CD4-positive, alpha-beta T cell (primary cell): ENCODE measurements around the gene TSPAN7. TPM values are rescaled to one million over a fixed set of nuclear protein-coding genes. Genes with fewer than 3 reads are reported as not detected.

Source experiments
- ATAC-seq: fragments of 200-7000 bp; cut with Tn5 transposase; one replicate; pipeline ENCODE4 v1.10.0; 2022; ENCODE audit warnings: mild to moderate bottlenecking; ENCODE audit not compliant: poor library complexity
- CTCF ChIA-PET: fragments of 350-600 bp; sonication (Branson Sonifier 250); formaldehyde crosslinking; loops from one replicate; lab custom pipeline; 2021; ENCODE audit warnings: antibody characterized with exemption, inconsistent platforms; lab: Charles Lee
- POLR2A ChIA-PET: fragments of 350-600 bp; sonication (Branson Sonifier 250); formaldehyde crosslinking; loops from one replicate; lab custom pipeline; 2021; ENCODE audit warnings: antibody characterized with exemption, inconsistent platforms; lab: Charles Lee
- DNase-seq, 14 experiments: peaks; one replicate each; pipeline ENCODE4 v3.0.0-alpha.2; 2013 to 2020; ENCODE audit warnings: mixed read lengths in 2 of 14
- H3K27ac ChIP-seq, 2 donors: one replicate each; pipeline versions ENCODE4 v1.5.1 to v1.7.0; 2013; ENCODE audit warnings: low read length in 2 of 2, low read depth in 1 of 2, mild to moderate bottlenecking in 1 of 2
- H3K27me3 ChIP-seq, 2 experiments: 1 replicate in 1 of 2; 2 replicates in 1 of 2; pipeline versions ENCODE4 v1.6.1 to v1.7.0; 2013; ENCODE audit warnings: low read length in 2 of 2, control low read depth in 1 of 2, mild to moderate bottlenecking in 1 of 2, moderate library complexity in 1 of 2; ENCODE audit not compliant: insufficient read depth in 2 of 2, control insufficient read depth in 1 of 2
- H3K36me3 ChIP-seq: one replicate; pipeline ENCODE4 v1.6.1; 2013; ENCODE audit warnings: low read length, control low read depth; ENCODE audit not compliant: insufficient read depth
- H3K4me1 ChIP-seq: one replicate; pipeline ENCODE4 v1.6.1; 2013; ENCODE audit warnings: low read length, control low read depth; ENCODE audit not compliant: insufficient read depth
- H3K4me3 ChIP-seq: one replicate; pipeline ENCODE4 v1.5.1; 2013; ENCODE audit warnings: mild to moderate bottlenecking, low read length, moderate library complexity
- H3K9me3 ChIP-seq, 2 experiments: 1 replicate in 1 of 2; 2 replicates in 1 of 2; pipeline versions ENCODE4 v1.6.1 to v1.7.0; 2013; ENCODE audit warnings: low read length in 2 of 2, mild to moderate bottlenecking in 2 of 2, control low read depth in 1 of 2, moderate library complexity in 1 of 2; ENCODE audit not compliant: control insufficient read depth in 1 of 2, insufficient read depth in 1 of 2
- H3K27ac Mint-ChIP-seq: one replicate; pipeline ENCODE4 v1.8.0; 2020; ENCODE audit warnings: mixed read lengths
- H3K27me3 Mint-ChIP-seq: one replicate; pipeline ENCODE4 v1.8.0; 2021; ENCODE audit warnings: mixed read lengths
- H3K36me3 Mint-ChIP-seq: one replicate; pipeline ENCODE4 v1.8.0; 2021; ENCODE audit warnings: low read depth, mixed read lengths
- H3K4me1 Mint-ChIP-seq: one replicate; pipeline ENCODE4 v1.8.0; 2021; ENCODE audit warnings: low read depth, mixed read lengths
- H3K4me3 Mint-ChIP-seq: one replicate; pipeline ENCODE4 v1.8.0; 2020; ENCODE audit warnings: mild to moderate bottlenecking, mixed read lengths
- H3K9me3 Mint-ChIP-seq: one replicate; pipeline ENCODE4 v1.8.0; 2020; ENCODE audit warnings: mixed read lengths
- intact Hi-C, 2 experiments: fragments of 100-400 bp; cut with DNase I in 1 of 2; cut with micrococcal nuclease in 1 of 2; formaldehyde crosslinking; loops; one replicate each; pipeline versions ENCODE4 v1.15.1 to v1.9.0; 2023 to 2025; cut with DNase I, micrococcal nuclease
- total RNA-seq, 174 experiments: library from RNA in 2 of 174; stranded (reverse) in 2 of 174; gene quantifications; one replicate each; pipeline ENCODE4 v1.2.3 and lab custom pipeline; 2021 to 2026
- TF ChIP-seq, protein P1 (sequence below): fragments of 200-600 bp; IDR thresholded peaks from one replicate; pipeline ENCODE4 v1.8.0; 2022; ENCODE audit warnings: antibody characterized with exemption, mild to moderate bottlenecking

Gene TSPAN7
- total RNA-seq, 2 experiments from 2014 or later: 0.36 TPM; not detected in 1

- Mint-ChIP-seq H3K9me3 (no peaks in the 10 kb centered on the region), H3K27ac (no peak overlapping the region), H3K4me3 (no peak overlapping the region), H3K36me3 (no peaks in the 10 kb centered on the region), H3K4me1 (peaks cover 3% of the 10 kb centered on the region), H3K27me3 (no peaks in the 10 kb centered on the region)
- ChIA-PET POLR2A (no interaction called here), CTCF (no interaction called here)
- no peaks in the 10 kb centered on the region for H3K36me3 ChIP-seq
- intact Hi-C loops: no loop called here
- H3K27ac ChIP-seq: no peak overlapping the region
- H3K4me1 ChIP-seq: no peaks in the 10 kb centered on the region
- H3K4me3 ChIP-seq: no peak overlapping the region
- H3K9me3 ChIP-seq: no peaks in the 10 kb centered on the region
- no peaks in the 10 kb centered on the region for H3K27me3 ChIP-seq
- DNase-seq: no peak
- TF ChIP-seq, protein P1, sequence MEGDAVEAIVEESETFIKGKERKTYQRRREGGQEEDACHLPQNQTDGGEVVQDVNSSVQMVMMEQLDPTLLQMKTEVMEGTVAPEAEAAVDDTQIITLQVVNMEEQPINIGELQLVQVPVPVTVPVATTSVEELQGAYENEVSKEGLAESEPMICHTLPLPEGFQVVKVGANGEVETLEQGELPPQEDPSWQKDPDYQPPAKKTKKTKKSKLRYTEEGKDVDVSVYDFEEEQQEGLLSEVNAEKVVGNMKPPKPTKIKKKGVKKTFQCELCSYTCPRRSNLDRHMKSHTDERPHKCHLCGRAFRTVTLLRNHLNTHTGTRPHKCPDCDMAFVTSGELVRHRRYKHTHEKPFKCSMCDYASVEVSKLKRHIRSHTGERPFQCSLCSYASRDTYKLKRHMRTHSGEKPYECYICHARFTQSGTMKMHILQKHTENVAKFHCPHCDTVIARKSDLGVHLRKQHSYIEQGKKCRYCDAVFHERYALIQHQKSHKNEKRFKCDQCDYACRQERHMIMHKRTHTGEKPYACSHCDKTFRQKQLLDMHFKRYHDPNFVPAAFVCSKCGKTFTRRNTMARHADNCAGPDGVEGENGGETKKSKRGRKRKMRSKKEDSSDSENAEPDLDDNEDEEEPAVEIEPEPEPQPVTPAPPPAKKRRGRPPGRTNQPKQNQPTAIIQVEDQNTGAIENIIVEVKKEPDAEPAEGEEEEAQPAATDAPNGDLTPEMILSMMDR: no peak
- no peak for ATAC-seq
Measured at GRCh38 chrX:38641197-38641596, 79.9 kb downstream of the TSPAN7 start.

GRCh38 chrX:38643903-38644302, 82.6 kb downstream of the TSPAN7 start:
- H3K27ac Mint-ChIP-seq: no peak overlapping the region
- no peaks in the 10 kb centered on the region for H3K27me3 Mint-ChIP-seq
- TF ChIP-seq, protein P1: no peak
- intact Hi-C loops: no loop called here
- Histone ChIP-seq H3K4me3 (no peak overlapping the region), H3K9me3 (no peaks in the 10 kb centered on the region), H3K27me3 (no peaks in the 10 kb centered on the region), H3K4me1 (no peaks in the 10 kb centered on the region), H3K36me3 (no peaks in the 10 kb centered on the region), H3K27ac (no peak overlapping the region)
- H3K4me1 Mint-ChIP-seq: peaks cover 6% of the 10 kb centered on the region
- ATAC-seq (no peak), DNase-seq (no peak)
- ChIA-PET POLR2A (no interaction called here), CTCF (interaction anchor here (0.6 kb wide), 1 partner anchor 473 kb away, joined by 3 read pairs; no protein-coding TSS in a partner anchor)
- H3K36me3 Mint-ChIP-seq: no peaks in the 10 kb centered on the region
- no peak overlapping the region for H3K4me3 Mint-ChIP-seq
- no peaks in the 10 kb centered on the region for H3K9me3 Mint-ChIP-seq

- H3K4me1 Mint-ChIP-seq: peaks cover 6% of the 10 kb centered on the region
- no peaks in the 10 kb centered on the region for H3K27me3 ChIP-seq
- intact Hi-C loops: no loop called here
- no peak for DNase-seq
- H3K27ac ChIP-seq: no peak overlapping the region
- H3K27ac Mint-ChIP-seq: no peak overlapping the region
- no peak overlapping the region for H3K4me3 ChIP-seq
- TF ChIP-seq, protein P1: no peak
- H3K4me3 Mint-ChIP-seq: no peak overlapping the region
- no peaks in the 10 kb centered on the region for H3K27me3 Mint-ChIP-seq
- no peaks in the 10 kb centered on the region for H3K36me3 ChIP-seq
- no peaks in the 10 kb centered on the region for H3K9me3 ChIP-seq
- POLR2A ChIA-PET: no interaction called here
- CTCF ChIA-PET: no interaction called here
- H3K9me3 Mint-ChIP-seq: no peaks in the 10 kb centered on the region
- H3K4me1 ChIP-seq: no peaks in the 10 kb centered on the region
- ATAC-seq: no peak
- no peaks in the 10 kb centered on the region for H3K36me3 Mint-ChIP-seq
Measured at GRCh38 chrX:38646129-38646528, 84.8 kb downstream of the TSPAN7 start.
